Spleen (tissue), 7 donors: ENCODE data around the gene GNB3.

Experiments used
- CTCF ChIP-seq, 11 experiments: fragments of 200-600 bp in 7 of 11; fragments of 450-650 bp in 4 of 11; sonication (generic) in 4 of 11; IDR thresholded peaks in 8 of 11; conservative IDR thresholded peaks in 3 of 11; 1 replicate in 7 of 11; 2 replicates in 4 of 11; pipeline versions ENCODE4 v1.4.0 to v1.8.0; 2016 to 2021; ENCODE audit warnings: antibody characterized with exemption in 11 of 11, inconsistent platforms in 4 of 11, mild to moderate bottlenecking in 1 of 11
- POLR2A ChIP-seq, 3 donors: fragments of 450-650 bp; IDR thresholded peaks; one replicate each; pipeline ENCODE4 v1.5.1; 2017; ENCODE audit warnings: antibody characterized with exemption in 3 of 3, mild to moderate bottlenecking in 1 of 3
- POLR2AphosphoS5 ChIP-seq, 3 donors: sonication (generic); formaldehyde crosslinking; IDR thresholded peaks; one replicate each; pipeline ENCODE4 v1.5.1; 2017; ENCODE audit warnings: antibody characterized with exemption in 3 of 3
- donor health status: DM: no; HTN: no; CAD: no; lungs with moderate emphysema.
- donor health status: DM: no; HTN: no; CAD: no.
- donor health status: DM: no; HTN: no; CAD: no.

- TF ChIP-seq POLR2A (IDR thresholded peaks at IDR 0.05) (no peak), POLR2AphosphoS5 (IDR thresholded peaks at IDR 0.05) (no peak), CTCF (IDR thresholded peaks at IDR 0.05 in 8 of 11, conservative IDR thresholded peaks at IDR 0.05 in 3 of 11) (no peak)
These were observed 4.7 kb downstream of the GNB3 start for GRCh38 chr12:6845395-6845794.
